NB4 (cell line): ENCODE data around the gene CCDC91.

Experiments used
- CTCF ChIP-seq: IDR thresholded peaks from one replicate; pipeline ENCODE4 v1.5.1; 2012; ENCODE audit warnings: low read depth, low read length
- MAX ChIP-seq: IDR thresholded peaks from 2 replicates; pipeline ENCODE4 v1.6.1; 2011; ENCODE audit warnings: low read depth, low read length

GRCh38 chr12:28506271-28506670 lies 316.0 kb downstream of the CCDC91 start:
- TF ChIP-seq CTCF: no peak
- TF ChIP-seq MAX: no peak
